Fibroblast of mammary gland (primary cell): ENCODE data around the gene TMEM229B.

ENCODE experiments used
- DNase-seq: peaks from one replicate; pipeline ENCODE4 v3.0.0-alpha.2; 2010; ENCODE audit warnings: low read depth
- H3K4me3 ChIP-seq: 2 replicates; pipeline ENCODE4 v1.5.1; 2011; ENCODE audit warnings: low read depth, mild to moderate bottlenecking, low read length, moderate library complexity; ENCODE audit not compliant: control insufficient read depth
- TF ChIP-seq, protein P1 (sequence below): conservative IDR thresholded peaks from 2 replicates; pipeline ENCODE4 v1.5.1; 2011; ENCODE audit warnings: low read depth, low read length, inconsistent platforms; ENCODE audit not compliant: control insufficient read depth, insufficient read depth

The TMEM229B gene

DNA sequence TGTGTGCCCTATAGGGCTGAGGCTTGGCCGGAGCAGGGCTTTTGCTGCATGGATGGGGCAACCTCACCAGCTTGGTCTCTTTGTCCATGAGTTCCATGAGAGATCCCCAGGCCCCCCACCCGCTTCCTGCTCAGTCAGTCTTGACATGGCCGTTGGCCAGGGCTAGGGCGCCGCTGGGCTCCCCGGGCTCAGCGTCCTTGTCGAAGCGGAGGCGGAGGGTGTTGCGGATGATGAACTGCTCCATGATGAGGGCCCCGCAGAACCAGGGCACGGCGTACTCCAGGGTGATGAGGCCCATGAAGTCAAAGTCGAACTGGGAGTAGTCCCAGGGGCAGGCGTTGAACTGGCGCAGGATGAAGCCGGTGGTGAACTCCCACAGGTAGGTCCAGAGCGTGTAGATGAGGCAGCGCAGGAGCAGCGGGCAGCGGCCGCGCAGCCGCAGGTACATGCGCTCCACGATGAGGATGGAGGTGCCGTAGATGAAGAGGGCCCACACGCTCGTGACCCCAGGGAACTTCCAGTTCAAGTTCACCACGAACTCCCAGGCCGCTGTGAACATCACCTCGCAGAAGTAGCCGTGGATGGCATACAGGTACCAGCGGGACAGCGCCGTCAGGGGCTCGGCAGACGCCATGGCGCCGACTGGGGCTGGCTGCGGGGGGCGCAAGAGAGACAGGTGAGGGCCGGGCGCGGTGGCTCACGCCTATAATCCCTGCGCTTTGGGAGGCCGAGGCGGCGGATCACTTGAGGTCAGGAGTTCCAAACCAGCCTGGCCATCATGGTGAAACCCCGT, 15.0 kb downstream of the TMEM229B start:
- no peak for DNase-seq

DNA sequence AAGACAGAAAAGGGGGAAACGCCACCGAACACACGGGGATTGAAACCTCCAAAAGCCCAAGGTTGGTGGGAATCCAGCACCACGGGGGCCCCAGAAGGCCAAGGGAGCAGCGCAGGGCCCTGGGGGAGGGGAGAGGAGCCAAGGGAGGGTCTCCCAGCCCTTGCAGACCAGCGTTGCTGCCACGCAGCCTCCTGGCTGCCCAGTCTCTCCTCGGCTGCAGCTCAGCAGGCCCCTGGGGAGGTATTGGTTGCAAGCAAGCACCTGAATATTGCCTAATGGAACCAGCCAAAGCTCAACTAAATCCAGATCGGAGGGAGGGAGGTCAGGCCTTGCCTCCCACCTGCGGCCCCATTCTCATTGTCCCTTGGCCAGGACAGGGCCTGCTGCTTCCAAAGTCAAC, 15.8 kb downstream of the TMEM229B start:
- DNase-seq = no peak
- H3K4me3 ChIP-seq = no peak overlapping the region
- TF ChIP-seq, protein P1, sequence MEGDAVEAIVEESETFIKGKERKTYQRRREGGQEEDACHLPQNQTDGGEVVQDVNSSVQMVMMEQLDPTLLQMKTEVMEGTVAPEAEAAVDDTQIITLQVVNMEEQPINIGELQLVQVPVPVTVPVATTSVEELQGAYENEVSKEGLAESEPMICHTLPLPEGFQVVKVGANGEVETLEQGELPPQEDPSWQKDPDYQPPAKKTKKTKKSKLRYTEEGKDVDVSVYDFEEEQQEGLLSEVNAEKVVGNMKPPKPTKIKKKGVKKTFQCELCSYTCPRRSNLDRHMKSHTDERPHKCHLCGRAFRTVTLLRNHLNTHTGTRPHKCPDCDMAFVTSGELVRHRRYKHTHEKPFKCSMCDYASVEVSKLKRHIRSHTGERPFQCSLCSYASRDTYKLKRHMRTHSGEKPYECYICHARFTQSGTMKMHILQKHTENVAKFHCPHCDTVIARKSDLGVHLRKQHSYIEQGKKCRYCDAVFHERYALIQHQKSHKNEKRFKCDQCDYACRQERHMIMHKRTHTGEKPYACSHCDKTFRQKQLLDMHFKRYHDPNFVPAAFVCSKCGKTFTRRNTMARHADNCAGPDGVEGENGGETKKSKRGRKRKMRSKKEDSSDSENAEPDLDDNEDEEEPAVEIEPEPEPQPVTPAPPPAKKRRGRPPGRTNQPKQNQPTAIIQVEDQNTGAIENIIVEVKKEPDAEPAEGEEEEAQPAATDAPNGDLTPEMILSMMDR = no peak

More for the DNA sequence above, 15.0 kb downstream of the TMEM229B start:
- TF ChIP-seq, protein P1 = no peak
- no peak overlapping the region for H3K4me3 ChIP-seq

DNA sequence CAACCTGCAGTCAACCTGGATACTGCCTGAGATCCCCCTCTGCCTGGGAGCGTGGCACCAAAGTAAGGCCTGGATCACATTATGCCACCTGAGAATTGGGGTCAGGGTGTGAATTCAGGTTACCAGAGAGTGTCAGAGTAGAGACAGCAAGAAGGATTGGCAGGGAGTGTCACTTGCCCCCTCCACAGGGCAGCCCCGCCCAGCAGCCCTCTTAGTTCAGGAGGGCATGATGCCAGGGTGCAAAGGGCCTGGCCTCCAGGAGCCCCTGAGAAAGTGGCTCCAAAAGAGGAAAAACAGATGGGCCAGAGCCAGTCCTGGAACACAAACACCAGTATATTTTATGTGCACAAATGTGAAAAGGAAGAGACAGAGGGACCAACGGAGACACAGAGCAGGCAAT, 18.6 kb downstream of the TMEM229B start:
- no peak for DNase-seq
- TF ChIP-seq, protein P1 = no peak

DNA sequence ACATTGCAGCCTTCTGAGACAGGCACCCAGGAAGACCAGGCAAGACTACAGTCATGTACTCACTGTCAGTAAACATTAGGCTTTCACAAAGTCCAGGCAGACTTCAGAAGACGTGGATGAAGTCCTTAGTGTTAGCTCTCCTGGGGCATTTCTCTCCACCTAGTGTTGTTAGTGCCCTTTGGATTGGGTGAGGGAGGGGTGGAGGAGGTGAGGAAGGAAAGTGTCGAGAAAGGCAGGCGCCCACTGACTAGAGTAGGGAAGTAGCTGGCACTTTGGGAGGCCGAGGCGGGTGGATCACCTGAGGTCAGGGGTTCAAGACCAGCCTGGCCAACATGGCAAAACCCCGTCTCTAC, 20.2 kb downstream of the TMEM229B start:
- TF ChIP-seq, protein P1 = no peak
- no peak for DNase-seq
- H3K4me3 ChIP-seq = no peak overlapping the region

More for the DNA sequence above, 18.6 kb downstream of the TMEM229B start:
- no peak overlapping the region for H3K4me3 ChIP-seq

DNA sequence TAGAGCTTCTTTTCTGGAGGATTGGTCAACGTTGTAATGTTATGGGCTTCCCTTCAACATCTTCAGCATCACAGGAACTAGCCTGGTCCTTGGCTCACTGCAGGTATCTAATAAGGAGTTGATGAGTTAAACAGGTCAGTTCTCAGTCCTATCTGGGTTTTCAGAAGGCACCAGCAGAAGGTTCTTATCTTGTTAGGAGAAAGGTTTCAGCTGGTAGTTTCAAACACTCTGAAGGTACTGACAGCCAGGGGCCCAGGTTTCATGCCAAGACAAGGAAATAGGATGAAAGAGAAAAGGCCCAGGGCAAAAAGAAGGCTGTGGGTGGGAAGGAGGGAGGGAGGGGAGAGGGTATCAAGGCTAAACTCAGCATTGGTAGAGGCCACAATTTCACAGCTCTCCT, 21.4 kb downstream of the TMEM229B start:
- no peak overlapping the region for H3K4me3 ChIP-seq
- DNase-seq = no peak
- TF ChIP-seq, protein P1 = no peak

DNA sequence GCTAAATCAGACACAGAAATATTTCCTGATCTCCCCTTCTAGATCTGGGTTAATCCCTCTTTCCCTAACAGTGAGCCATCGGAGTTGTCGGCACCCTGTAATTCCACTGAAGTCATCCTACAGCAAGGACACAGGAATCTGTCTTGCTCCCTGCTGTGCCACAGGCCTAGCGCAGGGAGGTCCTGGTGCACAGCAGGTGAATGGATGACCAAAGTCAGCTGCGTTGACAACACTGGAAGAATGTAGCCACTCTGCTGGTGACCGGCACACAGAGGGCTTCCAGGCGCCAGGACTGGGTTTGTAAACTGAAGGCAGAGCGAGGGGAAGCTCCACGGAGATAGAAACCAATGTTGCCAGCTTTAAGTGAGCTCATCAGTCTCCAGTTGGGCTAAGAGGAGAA, 23.6 kb downstream of the TMEM229B start:
- TF ChIP-seq, protein P1 = no peak
- H3K4me3 ChIP-seq = no peak overlapping the region
- no peak for DNase-seq
